Vagina (tissue), 2 donors: ENCODE results near the gene SSUH2. TPM values are rescaled to one million over a fixed set of nuclear protein-coding genes. Genes with fewer than 3 reads are reported as not detected.

ENCODE experiments used
- DNase-seq, 2 donors: peaks; one replicate each; pipeline ENCODE4 v3.0.0-alpha.2; 2017; ENCODE audit errors: extremely low spot score in 2 of 2
- H3K27ac ChIP-seq: fragments of 200-600 bp; sonication (generic); one replicate; pipeline ENCODE4 v1.5.1; 2019
- H3K27me3 ChIP-seq: fragments of 200-600 bp; sonication (generic); one replicate; pipeline ENCODE4 v1.5.1; 2019
- H3K36me3 ChIP-seq, 2 donors: fragments of 200-600 bp; sonication (generic); one replicate each; pipeline ENCODE4 v1.5.1; 2017 to 2019
- H3K4me1 ChIP-seq: fragments of 200-600 bp; sonication (generic); one replicate; pipeline ENCODE4 v1.5.1; 2019
- H3K4me3 ChIP-seq, 2 donors: fragments of 200-600 bp; sonication (generic); 1 replicate in 1 of 2; 2 replicates in 1 of 2; pipeline ENCODE4 v1.5.1; 2016 to 2019
- H3K9me3 ChIP-seq: fragments of 200-600 bp; sonication (generic); one replicate; pipeline ENCODE4 v1.5.1; 2019
- POLR2A ChIP-seq, 2 donors: fragments of 450-650 bp; IDR thresholded peaks; one replicate each; pipeline ENCODE4 v1.6.1; 2017; ENCODE audit warnings: antibody characterized with exemption in 2 of 2, mild to moderate bottlenecking in 2 of 2, moderate library complexity in 2 of 2
- POLR2AphosphoS5 ChIP-seq, 2 donors: sonication (generic); formaldehyde crosslinking; IDR thresholded peaks; one replicate each; pipeline ENCODE4 v1.9.0; 2017; ENCODE audit warnings: antibody characterized with exemption in 2 of 2, mild to moderate bottlenecking in 2 of 2, low read depth in 1 of 2; ENCODE audit not compliant: insufficient read depth in 1 of 2
- intact Hi-C: fragments of 100-400 bp; cut with DNase I; formaldehyde crosslinking; loops from one replicate; pipeline ENCODE4 v1.15.1; 2023
- total RNA-seq: library from RNA; depleted of rRNA; stranded (reverse); fragments of >200 nt; gene quantifications from one replicate; pipeline ENCODE4 v1.2.3, GENCODE V29; 2016
- TF ChIP-seq, protein P1 (sequence below), 3 experiments: fragments of 450-650 bp in 2 of 3; fragments of 200-600 bp in 1 of 3; sonication (generic) in 1 of 3; IDR thresholded peaks; one replicate each; pipeline ENCODE4 v1.5.1; 2017 to 2019; ENCODE audit warnings: antibody characterized with exemption in 3 of 3, mild to moderate bottlenecking in 2 of 3, moderate library complexity in 2 of 3

The SSUH2 gene
- total RNA-seq, 1 donor from 2014 or later, result not detected

DNA sequence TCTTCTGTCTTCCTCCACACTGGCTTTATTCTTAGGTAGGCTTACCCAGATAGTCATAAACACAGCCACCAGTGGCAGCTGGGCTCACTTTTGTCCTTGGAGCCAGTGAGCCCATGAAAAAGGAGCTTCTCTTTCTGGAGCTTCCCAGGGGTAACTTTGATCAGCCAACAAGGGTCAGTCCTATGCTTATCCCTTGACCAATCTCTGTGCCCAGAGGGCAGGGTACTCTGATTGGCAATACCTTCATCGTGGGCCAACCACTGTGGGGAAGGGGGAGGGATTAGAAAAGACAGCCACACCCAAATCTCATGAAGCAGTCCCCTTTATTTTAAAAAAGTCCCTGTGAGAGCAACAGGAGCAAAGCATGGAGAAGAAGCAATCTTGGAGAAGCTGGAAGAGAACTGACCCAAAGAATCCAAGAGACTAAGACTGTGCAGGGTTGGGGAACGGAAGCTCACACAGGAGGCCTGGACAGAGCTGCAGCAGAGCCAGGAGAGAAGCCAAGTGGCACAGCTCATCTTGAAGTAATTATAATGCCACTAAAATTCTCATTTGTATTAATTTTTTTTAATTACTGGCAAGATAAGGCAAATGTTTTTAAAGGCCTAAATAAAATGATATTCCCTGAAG lies 70.4 kb downstream of the SSUH2 start:
- Histone ChIP-seq H3K36me3 (peaks cover 0 to 4% of the 10 kb centered on the region in 2 donors), H3K4me3 (no peak overlapping the region), H3K27ac (peak overlapping the region; percentile 39), H3K4me1 (peaks cover 28% of the 10 kb centered on the region), H3K27me3 (no peaks in the 10 kb centered on the region), H3K9me3 (no peaks in the 10 kb centered on the region)
- intact Hi-C loops, result no loop called here
- TF ChIP-seq POLR2AphosphoS5 (IDR thresholded peaks at IDR 0.05; ENCODE audit: insufficient read depth in 1 of 2, low read depth in 1 of 2) (no peak), POLR2A (IDR thresholded peaks at IDR 0.05) (no peak)
- TF ChIP-seq, protein P1, sequence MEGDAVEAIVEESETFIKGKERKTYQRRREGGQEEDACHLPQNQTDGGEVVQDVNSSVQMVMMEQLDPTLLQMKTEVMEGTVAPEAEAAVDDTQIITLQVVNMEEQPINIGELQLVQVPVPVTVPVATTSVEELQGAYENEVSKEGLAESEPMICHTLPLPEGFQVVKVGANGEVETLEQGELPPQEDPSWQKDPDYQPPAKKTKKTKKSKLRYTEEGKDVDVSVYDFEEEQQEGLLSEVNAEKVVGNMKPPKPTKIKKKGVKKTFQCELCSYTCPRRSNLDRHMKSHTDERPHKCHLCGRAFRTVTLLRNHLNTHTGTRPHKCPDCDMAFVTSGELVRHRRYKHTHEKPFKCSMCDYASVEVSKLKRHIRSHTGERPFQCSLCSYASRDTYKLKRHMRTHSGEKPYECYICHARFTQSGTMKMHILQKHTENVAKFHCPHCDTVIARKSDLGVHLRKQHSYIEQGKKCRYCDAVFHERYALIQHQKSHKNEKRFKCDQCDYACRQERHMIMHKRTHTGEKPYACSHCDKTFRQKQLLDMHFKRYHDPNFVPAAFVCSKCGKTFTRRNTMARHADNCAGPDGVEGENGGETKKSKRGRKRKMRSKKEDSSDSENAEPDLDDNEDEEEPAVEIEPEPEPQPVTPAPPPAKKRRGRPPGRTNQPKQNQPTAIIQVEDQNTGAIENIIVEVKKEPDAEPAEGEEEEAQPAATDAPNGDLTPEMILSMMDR (IDR thresholded peaks at IDR 0.05), result no peak
- no peak for DNase-seq

DNA sequence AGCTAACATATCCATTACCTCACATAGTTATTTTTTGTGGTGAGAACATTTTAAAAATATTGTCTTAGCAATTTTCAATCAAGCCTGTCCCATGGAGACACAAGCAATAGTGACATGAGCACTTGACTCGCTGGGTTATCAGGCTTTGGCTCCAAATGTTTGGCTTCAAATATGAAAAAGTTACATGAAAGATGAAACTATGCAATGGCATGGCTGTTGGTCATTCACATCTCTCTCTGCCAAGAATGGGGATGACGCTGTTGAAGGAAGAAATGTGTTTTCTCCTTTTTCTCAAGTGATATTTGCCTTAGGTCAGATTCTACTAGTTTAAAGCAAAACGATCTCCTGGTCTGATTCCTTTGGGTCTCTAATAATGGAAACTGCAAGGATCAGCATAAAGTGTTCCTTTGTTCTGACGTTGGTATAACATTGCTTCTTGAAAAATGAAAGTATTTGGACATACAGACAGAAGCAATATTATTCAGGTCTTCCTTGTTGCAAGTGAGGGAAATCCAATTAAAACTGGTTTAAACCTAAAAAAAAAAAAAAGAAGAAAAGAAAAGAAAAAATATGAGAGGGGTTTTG lies 71.2 kb downstream of the SSUH2 start:
- H3K4me3 ChIP-seq, result no peak overlapping the region
- H3K27ac ChIP-seq, result no peak overlapping the region
- intact Hi-C loops, result no loop called here
- no peaks in the 10 kb centered on the region for H3K27me3 ChIP-seq
- no peak for DNase-seq
- no peaks in the 10 kb centered on the region for H3K9me3 ChIP-seq
- peaks cover 0 to 10% of the 10 kb centered on the region in 2 donors for H3K36me3 ChIP-seq
- no peak for TF ChIP-seq POLR2AphosphoS5 (IDR thresholded peaks at IDR 0.05; ENCODE audit: insufficient read depth in 1 of 2, low read depth in 1 of 2)
- TF ChIP-seq POLR2A (IDR thresholded peaks at IDR 0.05), result no peak
- TF ChIP-seq, protein P1 (IDR thresholded peaks at IDR 0.05), result no peak
- peaks cover 28% of the 10 kb centered on the region for H3K4me1 ChIP-seq

DNA sequence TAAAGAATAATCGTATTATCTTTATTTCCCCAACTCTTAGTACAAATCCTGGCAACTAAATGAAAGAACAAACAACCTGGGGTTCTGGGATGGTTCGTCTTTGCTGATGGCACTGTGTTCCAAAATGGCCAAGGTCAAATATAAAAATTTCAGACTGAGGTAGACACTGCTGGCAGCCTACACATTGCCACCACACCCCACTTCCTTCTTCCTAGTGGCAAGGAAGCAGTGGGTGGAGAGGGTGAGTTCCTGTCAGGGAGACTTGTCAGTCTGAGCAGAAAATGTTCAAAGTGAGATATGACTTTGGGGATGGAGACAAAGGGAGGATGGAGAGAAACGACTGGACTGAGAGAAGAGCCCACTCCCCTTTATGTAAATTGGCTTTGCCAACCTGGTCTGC lies 73.3 kb downstream of the SSUH2 start:
- H3K9me3 ChIP-seq, result no peaks in the 10 kb centered on the region
- TF ChIP-seq, protein P1 (IDR thresholded peaks at IDR 0.05), result no peak
- TF ChIP-seq POLR2AphosphoS5 (IDR thresholded peaks at IDR 0.05; ENCODE audit: insufficient read depth in 1 of 2, low read depth in 1 of 2), result no peak
- DNase-seq, result no peak
- H3K27ac ChIP-seq, result no peak overlapping the region
- peaks cover 0 to 10% of the 10 kb centered on the region in 2 donors for H3K36me3 ChIP-seq
- no peaks in the 10 kb centered on the region for H3K27me3 ChIP-seq
- H3K4me1 ChIP-seq, result peaks cover 28% of the 10 kb centered on the region
- intact Hi-C loops, result no loop called here
- H3K4me3 ChIP-seq, result no peak overlapping the region

Other genes starting within 250 kb of the SSUH2 start
- 78.3 TPM for gene LMCD1, start 143.0 kb downstream of the SSUH2 start, total RNA-seq
- not detected for gene CAV3, start 89.0 kb upstream of the SSUH2 start, total RNA-seq
- gene OXTR, start 124.8 kb upstream of the SSUH2 start, total RNA-seq, result 0.25 TPM